NCI-H82 (cell line): ENCODE measurements around the gene ULK4.
"Not testable (repeated sequence)": the region's sequence is repeated elsewhere in the genome, so short reads cannot be mapped to it uniquely, and the experiment has no call there.

Experiments used
- DNase-seq: peaks from one replicate; lab custom pipeline; 2025; lab: John Stamatoyannopoulos, UW

ULK4 gene

DNA sequence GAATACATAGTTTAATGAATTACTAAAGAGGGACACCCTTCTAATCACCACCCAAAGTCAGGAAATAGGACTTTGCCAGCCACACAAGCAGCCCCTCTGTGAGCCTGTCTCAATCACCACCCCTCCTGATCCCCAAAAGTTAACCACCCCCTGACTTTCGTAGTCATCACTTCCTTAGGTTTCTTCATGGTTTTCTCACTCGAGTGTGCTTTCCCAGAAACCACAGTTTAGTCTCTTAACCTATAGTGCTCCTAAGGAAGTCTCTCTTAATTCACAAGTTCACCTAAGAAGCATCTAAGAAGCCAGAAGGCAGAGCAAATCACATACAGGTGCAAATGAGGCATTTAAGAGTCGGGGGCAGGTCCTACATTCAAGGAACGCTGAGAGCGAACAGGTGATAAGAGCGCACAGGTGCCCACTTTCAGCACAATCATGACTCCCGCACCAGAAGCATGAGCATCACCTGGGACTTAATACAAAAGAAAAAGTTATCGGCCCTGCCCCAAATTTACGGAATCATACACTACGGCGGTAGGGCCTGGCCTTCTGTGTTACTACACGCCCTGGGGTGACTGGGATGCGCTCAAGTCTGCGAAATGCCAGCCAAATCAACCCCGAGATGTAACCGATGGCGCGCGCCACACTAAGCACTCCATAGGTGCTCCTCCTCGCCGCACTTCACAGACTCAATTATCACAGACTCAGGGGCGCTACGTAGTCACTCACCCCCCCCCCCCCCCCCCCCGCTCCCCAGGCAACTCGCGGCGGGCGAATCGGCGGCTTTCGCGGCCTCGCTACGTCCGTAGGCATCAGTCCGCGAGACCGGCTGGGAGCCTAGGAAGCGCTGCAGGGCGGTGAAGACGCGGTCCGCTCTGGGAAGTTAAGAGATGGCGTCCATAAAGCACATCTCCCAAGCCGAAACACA is 815 bp downstream of the ULK4 start:
- peak; percentile 43 for DNase-seq

- DNase-seq: no peak
Observed at GRCh38 chr3:41956574-41956973, 5.3 kb downstream of the ULK4 start.

GRCh38 chr3:41955192-41955591 is 6.7 kb downstream of the ULK4 start:
- no peak for DNase-seq

- no peak for DNase-seq
Observed at GRCh38 chr3:41943311-41943843, 18.5 kb downstream of the ULK4 start.

- no peak for DNase-seq
Observed at GRCh38 chr3:41940393-41940792, 21.5 kb downstream of the ULK4 start.

DNA sequence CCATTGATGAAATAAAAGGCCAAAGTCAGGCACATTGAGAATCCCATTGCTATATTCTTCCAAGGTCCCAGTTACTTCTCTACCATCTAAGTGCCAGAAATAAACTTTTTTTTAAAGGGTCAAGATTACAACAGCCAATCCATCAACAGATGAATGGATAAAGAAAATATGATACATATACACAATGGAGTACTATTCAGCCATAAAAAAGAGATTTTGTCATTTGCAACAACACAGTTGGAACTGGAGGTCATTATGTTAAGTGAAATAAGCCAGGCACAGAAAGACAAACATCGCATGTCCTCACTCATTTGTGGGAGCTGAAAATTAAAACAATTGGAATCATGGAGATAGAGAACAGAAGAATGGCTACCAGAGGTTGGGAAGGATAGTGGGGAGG is 25.5 kb downstream of the ULK4 start:
- DNase-seq: no peak

GRCh38 chr3:41933154-41933676 is 28.7 kb downstream of the ULK4 start:
- DNase-seq: no peak

GRCh38 chr3:41932464-41932863 is 29.4 kb downstream of the ULK4 start:
- no peak for DNase-seq

DNA sequence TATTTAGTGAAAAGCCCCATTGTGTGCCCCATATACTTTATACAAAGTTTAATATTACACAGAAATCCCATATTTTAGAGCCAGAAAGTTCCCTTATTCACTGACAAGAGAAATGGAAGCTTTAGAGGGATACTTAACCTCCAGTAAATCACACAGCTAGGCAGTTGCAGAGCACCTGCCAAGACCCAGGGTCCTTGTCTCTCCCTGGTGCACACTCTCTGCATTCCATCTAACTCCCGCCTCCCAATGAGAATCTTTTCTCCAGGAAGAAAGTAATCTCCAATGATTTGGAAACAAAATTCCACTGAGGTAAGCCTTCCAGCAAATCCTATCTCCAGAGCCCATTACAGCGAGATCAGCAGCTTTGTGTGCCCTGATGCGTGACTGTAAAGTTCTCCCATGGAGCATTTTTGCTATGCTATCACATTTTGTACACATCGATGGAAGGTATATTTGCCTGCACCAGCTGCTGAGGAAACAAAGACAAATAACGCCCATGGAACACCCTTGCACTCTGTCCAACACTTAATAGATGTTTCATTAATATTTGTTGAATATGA is 41.4 kb downstream of the ULK4 start:
- DNase-seq: peak; percentile 34

DNA sequence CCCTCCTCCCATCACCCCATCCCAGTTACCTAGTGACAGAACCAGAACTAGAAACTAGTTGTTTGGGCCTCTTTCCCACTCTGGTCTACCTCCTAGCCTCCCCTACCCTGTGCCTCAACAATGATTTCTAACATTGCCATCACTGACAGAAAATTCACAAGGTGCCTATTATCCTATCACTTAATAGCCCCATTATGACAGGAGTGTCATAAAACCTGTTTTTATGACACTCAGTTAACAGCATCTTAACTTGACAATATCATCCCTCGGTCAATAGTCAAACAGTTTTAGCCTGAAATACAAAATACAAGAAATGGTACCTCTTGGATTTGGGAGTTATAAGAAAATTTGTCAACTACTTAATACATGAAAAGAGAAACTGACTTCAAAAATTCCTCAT is 46.5 kb downstream of the ULK4 start:
- DNase-seq: no peak

DNA sequence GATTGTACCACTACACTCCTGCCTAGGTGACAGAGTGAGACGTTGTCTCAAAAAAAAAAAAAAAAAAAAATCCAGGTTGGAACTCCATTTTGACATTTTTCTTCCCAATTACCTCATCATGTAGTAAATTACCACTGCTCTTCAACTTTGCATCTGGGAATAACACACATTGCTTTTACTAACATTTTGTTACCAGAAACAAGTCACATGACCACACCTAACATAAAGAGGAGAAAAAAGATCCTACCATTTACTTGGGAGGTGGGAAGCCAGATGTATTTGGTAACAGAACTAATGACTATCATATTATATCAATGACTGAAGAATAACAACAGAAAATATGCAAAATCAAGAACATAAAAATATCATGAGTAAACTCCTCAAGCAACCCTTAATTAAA is 49.6 kb downstream of the ULK4 start:
- DNase-seq: no peak

DNA sequence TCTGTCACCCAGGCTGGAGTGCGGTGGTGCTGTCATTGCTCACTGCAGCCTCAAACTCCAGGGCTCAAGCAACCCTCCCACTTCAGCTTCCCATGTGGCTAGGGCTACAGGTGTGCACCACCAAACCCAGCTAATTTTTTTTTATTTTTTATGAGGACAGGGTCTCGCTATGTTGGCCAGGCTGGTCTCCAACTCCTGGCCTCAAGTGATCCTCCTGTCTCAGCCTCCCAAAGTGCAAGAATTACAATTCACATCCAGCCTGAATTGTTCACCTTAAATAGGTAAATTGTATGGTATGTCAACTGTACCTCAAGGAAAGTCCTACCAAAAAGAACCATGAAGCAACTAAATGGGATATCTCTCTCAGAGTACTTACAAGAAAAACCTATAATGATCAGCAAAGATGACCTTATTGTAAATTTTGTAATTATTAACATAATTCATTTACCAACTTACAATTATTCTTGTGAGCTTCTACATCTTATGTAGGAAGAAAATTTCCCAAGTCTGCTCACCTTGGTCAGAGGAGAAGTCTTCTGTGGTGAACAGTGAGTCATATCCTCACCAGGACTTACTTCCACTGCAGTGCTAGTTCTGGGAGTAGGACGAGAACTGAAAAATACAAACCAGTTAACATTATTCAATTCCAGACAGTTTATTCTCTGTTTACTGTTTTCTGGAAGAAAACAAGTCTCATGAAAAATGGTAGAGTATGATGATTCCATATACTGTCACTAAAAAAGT is 54.4 kb downstream of the ULK4 start:
- DNase-seq: no peak

DNA sequence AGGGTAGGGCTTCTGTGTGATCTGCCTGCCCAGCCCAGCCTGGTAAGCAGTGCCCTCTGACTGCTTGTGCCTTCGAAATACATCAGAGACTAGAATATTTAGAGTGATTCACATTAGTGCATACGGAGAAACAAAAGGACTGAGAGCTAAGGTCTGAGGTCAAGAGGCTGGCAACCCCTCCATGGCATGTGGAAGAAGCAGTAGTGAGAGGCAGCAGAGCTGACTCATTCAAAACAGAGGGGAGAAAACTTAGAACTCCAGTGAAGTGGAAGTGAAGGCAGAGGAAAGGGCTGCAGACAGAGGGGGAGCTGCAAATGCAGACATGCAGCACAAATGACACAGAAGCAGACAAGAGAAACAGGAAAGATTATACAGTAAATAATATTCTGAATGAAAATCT is 61.6 kb downstream of the ULK4 start:
- DNase-seq: no peak

- DNase-seq: no peak
Observed at GRCh38 chr3:41898631-41899030, 63.3 kb downstream of the ULK4 start.

- peak; percentile 55 for DNase-seq
Observed at GRCh38 chr3:41893977-41894376, 67.9 kb downstream of the ULK4 start.

DNA sequence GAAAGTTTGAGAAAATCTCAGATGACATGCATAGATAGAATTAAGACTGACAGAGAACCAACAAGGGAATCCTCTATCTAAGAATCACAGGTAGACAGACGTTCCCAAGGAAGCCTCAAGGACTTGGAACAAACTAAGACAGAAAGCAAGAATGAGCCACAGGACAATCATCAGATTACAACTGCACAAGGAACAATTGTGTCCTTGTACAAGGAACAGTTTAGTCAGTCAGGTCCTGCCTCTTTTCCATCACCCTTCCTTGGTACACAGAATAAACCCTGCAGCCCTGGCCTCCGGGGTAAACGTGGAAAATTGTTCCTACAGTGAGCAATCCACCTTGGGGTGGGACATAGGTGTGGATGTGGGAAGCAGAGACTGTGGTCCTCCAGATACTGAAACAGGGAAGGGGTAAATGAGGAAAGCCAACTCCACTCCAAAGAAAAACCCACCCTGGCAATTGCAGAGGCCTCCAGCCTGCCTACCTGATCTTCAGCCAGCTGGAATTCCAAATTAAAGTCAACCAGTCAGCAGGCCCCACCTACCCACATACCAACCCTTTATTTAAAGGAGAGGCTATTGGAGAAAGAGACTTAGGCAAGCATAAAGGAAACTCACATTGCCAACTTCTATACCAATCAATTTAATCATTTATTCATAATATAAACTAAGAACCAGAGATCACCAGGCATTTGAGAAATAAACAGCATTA is 73.4 kb downstream of the ULK4 start:
- DNase-seq: no peak

GRCh38 chr3:41882956-41883355 is 78.9 kb downstream of the ULK4 start:
- DNase-seq: no peak

- peak; percentile 19 for DNase-seq
Observed at GRCh38 chr3:41881233-41881821, 80.6 kb downstream of the ULK4 start.

GRCh38 chr3:41880387-41880786 is 81.5 kb downstream of the ULK4 start:
- DNase-seq: no peak

- DNase-seq: not testable (repeated sequence)
Observed at GRCh38 chr3:41877741-41878140, 84.2 kb downstream of the ULK4 start.

GRCh38 chr3:41874022-41874421 is 87.9 kb downstream of the ULK4 start:
- DNase-seq: no peak
